ENCODE data around the gene CDH26.
A peak's percentile ranks its signal among the peaks of the same experiment; 100 is the strongest.

Gene CDH26

DNA sequence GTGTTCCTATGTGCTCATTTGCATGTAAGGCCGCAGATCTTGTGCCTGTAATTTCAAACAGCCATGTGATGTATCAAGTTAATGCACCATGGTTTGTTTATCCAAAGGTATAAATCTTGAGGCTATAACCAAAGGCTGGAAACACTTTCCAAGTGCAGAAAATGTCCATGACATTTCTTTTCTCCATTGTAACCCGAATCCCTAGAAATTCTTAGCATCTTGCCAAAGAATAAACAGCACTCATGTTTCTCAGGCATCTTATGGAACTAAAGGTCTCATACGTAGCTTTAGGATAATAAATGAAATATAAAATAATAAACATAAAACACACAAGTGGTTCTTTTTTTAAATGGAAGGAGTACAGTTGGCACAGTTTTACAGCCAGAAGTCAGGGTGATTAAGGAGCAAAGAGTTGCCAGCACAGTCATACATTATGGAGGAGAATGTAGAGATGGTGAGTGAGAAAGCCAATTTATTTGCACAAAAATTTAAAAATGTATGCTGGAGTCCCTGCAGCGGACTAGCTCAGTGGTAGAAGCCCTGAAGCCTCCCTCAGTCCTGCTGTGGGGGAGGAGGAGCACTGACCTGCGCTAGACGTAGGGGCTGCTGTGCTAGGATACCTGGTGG lies 18.0 kb downstream of the CDH26 start:
- Mint-ChIP-seq H3K4me1 (peaks cover 18% of the 10 kb centered on the region), H3K9me3 (peaks cover 4% of the 10 kb centered on the region), H3K36me3 (ENCODE audit: low read depth) (no peaks in the 10 kb centered on the region), H3K27ac (peak overlapping the region; percentile 46), H3K4me3 (no peak overlapping the region), H3K27me3 (ENCODE audit: low read depth, poor library complexity) (no peaks in the 10 kb centered on the region)
- TF ChIP-seq, protein P1, sequence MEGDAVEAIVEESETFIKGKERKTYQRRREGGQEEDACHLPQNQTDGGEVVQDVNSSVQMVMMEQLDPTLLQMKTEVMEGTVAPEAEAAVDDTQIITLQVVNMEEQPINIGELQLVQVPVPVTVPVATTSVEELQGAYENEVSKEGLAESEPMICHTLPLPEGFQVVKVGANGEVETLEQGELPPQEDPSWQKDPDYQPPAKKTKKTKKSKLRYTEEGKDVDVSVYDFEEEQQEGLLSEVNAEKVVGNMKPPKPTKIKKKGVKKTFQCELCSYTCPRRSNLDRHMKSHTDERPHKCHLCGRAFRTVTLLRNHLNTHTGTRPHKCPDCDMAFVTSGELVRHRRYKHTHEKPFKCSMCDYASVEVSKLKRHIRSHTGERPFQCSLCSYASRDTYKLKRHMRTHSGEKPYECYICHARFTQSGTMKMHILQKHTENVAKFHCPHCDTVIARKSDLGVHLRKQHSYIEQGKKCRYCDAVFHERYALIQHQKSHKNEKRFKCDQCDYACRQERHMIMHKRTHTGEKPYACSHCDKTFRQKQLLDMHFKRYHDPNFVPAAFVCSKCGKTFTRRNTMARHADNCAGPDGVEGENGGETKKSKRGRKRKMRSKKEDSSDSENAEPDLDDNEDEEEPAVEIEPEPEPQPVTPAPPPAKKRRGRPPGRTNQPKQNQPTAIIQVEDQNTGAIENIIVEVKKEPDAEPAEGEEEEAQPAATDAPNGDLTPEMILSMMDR (IDR thresholded peaks at IDR 0.05): no peak
- no peak for DNase-seq

GRCh38 chr20:59977086-59977485 lies 18.9 kb downstream of the CDH26 start:
- no peak for DNase-seq
- Mint-ChIP-seq H3K4me1 (peaks cover 18% of the 10 kb centered on the region), H3K36me3 (ENCODE audit: low read depth) (no peaks in the 10 kb centered on the region), H3K9me3 (peaks cover 4% of the 10 kb centered on the region), H3K27me3 (ENCODE audit: low read depth, poor library complexity) (no peaks in the 10 kb centered on the region), H3K27ac (peak overlapping the region; percentile 46), H3K4me3 (no peak overlapping the region)
- TF ChIP-seq, protein P1 (IDR thresholded peaks at IDR 0.05): no peak

DNA sequence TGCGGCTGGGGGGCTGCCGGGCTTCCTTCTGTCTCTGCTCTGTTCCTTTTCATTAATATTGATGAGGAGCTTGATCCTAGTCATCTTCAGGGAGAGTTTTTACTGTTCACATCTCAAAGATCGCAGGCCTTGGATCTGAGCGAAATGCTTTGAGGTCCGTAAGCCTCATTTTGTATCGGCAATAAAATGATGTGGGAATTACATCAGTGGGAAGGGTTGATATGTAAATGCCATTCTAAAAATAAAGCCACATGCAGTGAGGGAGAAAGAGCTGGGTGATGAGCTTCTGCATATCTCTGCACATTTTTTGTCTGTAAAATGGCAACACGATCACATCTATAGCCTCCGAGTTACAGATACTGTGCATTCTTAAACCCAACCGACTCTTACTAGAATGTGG lies 24.9 kb downstream of the CDH26 start:
- peaks cover 4% of the 10 kb centered on the region for H3K9me3 Mint-ChIP-seq
- H3K27me3 Mint-ChIP-seq (ENCODE audit: low read depth, poor library complexity): peaks cover 4% of the 10 kb centered on the region
- no peak for DNase-seq
- H3K27ac Mint-ChIP-seq: no peak overlapping the region
- H3K4me3 Mint-ChIP-seq: no peak overlapping the region
- TF ChIP-seq, protein P1 (IDR thresholded peaks at IDR 0.05): no peak
- H3K4me1 Mint-ChIP-seq: peaks cover 5% of the 10 kb centered on the region
- H3K36me3 Mint-ChIP-seq (ENCODE audit: low read depth): no peaks in the 10 kb centered on the region

DNA sequence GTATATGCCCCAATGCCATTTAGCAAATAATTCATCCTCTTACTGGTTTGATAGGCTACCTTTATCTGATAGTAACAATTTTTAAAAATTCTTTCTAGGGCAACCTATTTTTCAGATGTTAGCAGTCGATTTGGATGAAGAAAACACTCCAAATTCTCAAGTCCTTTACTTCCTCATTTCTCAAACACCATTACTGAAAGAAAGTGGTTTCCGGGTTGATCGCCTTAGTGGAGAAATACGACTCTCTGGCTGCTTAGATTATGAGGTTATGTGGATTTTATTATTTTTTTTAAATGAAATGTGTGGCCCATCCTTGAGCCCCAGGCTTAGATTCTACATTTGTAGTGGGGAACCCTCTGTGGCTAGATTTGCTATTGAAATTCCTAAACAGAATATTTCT lies 26.3 kb downstream of the CDH26 start:
- Mint-ChIP-seq H3K27me3 (ENCODE audit: low read depth, poor library complexity) (peaks cover 4% of the 10 kb centered on the region), H3K4me1 (peaks cover 5% of the 10 kb centered on the region), H3K9me3 (no peaks in the 10 kb centered on the region), H3K4me3 (no peak overlapping the region), H3K36me3 (ENCODE audit: low read depth) (no peaks in the 10 kb centered on the region), H3K27ac (no peak overlapping the region)
- TF ChIP-seq, protein P1 (IDR thresholded peaks at IDR 0.05): no peak
- no peak for DNase-seq

DNA sequence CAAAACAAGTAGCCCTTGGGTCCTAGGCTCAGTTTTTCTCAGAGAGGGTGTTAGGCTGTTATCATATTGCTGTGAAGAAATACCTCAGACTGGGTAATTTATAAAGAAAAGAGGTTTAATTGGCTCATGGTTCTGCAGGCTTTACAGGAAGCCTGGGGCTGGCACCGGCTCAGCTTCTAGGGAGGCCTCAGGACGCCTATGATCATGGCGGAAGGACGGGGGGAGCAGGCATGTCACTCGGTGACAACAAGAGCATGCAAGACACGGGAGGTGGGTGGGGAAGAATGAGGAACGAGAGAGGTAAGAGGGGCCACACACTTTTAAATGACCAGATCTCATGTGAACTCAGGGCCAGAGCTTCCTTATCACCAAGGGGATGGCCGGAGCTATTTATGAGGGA lies 26.9 kb downstream of the CDH26 start:
- Mint-ChIP-seq H3K27me3 (ENCODE audit: low read depth, poor library complexity) (peaks cover 4% of the 10 kb centered on the region), H3K9me3 (no peaks in the 10 kb centered on the region), H3K36me3 (ENCODE audit: low read depth) (no peaks in the 10 kb centered on the region), H3K27ac (no peak overlapping the region), H3K4me1 (peaks cover 5% of the 10 kb centered on the region), H3K4me3 (no peak overlapping the region)
- DNase-seq: no peak
- TF ChIP-seq, protein P1 (IDR thresholded peaks at IDR 0.05): no peak

GRCh38 chr20:59985864-59986263 lies 27.6 kb downstream of the CDH26 start:
- Mint-ChIP-seq H3K4me3 (no peak overlapping the region), H3K9me3 (no peaks in the 10 kb centered on the region), H3K36me3 (ENCODE audit: low read depth) (no peaks in the 10 kb centered on the region), H3K27ac (no peak overlapping the region), H3K27me3 (ENCODE audit: low read depth, poor library complexity) (peaks cover 4% of the 10 kb centered on the region), H3K4me1 (peaks cover 5% of the 10 kb centered on the region)
- TF ChIP-seq, protein P1 (IDR thresholded peaks at IDR 0.05): no peak
- no peak for DNase-seq
